Sigmoid colon (tissue), 7 donors: ENCODE results near the gene SGCB. TPM values are rescaled to one million over a fixed set of nuclear protein-coding genes. Genes with fewer than 3 reads are reported as not detected.

Source experiments
- DNase-seq: peaks from one replicate; pipeline ENCODE4 v3.0.0-alpha.2; 2019
- H3K27ac ChIP-seq, 4 donors: fragments of 200-600 bp; sonication (generic); one replicate each; pipeline ENCODE4 v1.5.1; 2016 to 2019; ENCODE audit warnings: mild to moderate bottlenecking in 1 of 4
- H3K27me3 ChIP-seq, 3 donors: fragments of 200-600 bp; sonication (generic); one replicate each; pipeline ENCODE4 v1.5.1; 2019; ENCODE audit warnings: mild to moderate bottlenecking in 1 of 3
- H3K36me3 ChIP-seq, 4 donors: fragments of 200-600 bp; sonication (generic); one replicate each; pipeline ENCODE4 v1.5.1; 2016 to 2019
- H3K4me1 ChIP-seq, 4 donors: fragments of 200-600 bp; sonication (generic); one replicate each; pipeline ENCODE4 v1.5.1; 2017 to 2019
- H3K4me3 ChIP-seq, 4 donors: fragments of 200-600 bp; sonication (generic); one replicate each; pipeline ENCODE4 v1.5.1; 2017 to 2019; ENCODE audit warnings: mild to moderate bottlenecking in 2 of 4, moderate library complexity in 1 of 4
- H3K9me3 ChIP-seq, 4 donors: fragments of 200-600 bp in 3 of 4; sonication (generic) in 3 of 4; one replicate each; pipeline versions ENCODE4 v1.5.1 to v1.6.1; 2013 to 2019
- EP300 ChIP-seq, 4 donors: sonication (generic); formaldehyde crosslinking; IDR thresholded peaks; one replicate each; pipeline ENCODE4 v1.6.1; 2017; ENCODE audit warnings: antibody characterized with exemption in 4 of 4
- POLR2A ChIP-seq, 2 donors: fragments of 450-650 bp; IDR thresholded peaks; one replicate each; pipeline ENCODE4 v1.6.1; 2016; ENCODE audit warnings: antibody characterized with exemption in 2 of 2, mild to moderate bottlenecking in 2 of 2, moderate library complexity in 2 of 2
- POLR2AphosphoS5 ChIP-seq, 4 donors: sonication (generic); formaldehyde crosslinking; IDR thresholded peaks; one replicate each; pipeline ENCODE4 v1.6.1; 2017; ENCODE audit warnings: antibody characterized with exemption in 4 of 4
- WGBS, 2 donors: extraction: QIAGEN DNeasy Blood & Tissue Kit; methylation state at CpG; one replicate each; pipeline ENCODE4 v1.1.7; 2013; 5-methylcytosine and 5-hydroxymethylcytosine counted together
- intact Hi-C: fragments of 100-400 bp; cut with DNase I; formaldehyde crosslinking; loops from one replicate; pipeline ENCODE4 v1.15.1; 2023
- polyA plus RNA-seq, 3 donors: library from polyadenylated mRNA; stranded (reverse); fragments of 200-250 nt; gene quantifications; one replicate each; pipeline ENCODE4 v1.2.3, GENCODE V29; 2013
- total RNA-seq, 4 donors: library from RNA; depleted of rRNA; stranded (reverse); fragments of >200 nt; gene quantifications; one replicate each; pipeline ENCODE4 v1.1.0, GENCODE V29; 2016
- TF ChIP-seq, protein P1 (sequence below), 4 experiments: fragments of 450-650 bp in 3 of 4; fragments of 200-600 bp in 1 of 4; IDR thresholded peaks; one replicate each; pipeline ENCODE4 v1.5.1; 2016 to 2019; ENCODE audit warnings: antibody characterized with exemption in 4 of 4, mild to moderate bottlenecking in 3 of 4, moderate library complexity in 2 of 4
- donor health status: healthy with polysubstance abuse.
- donor health status: Bipolar disorder and iron deficiency.
- donor health status: healthy.

The SGCB gene
- total and polyA plus RNA-seq, 7 donors, result 3.7 to 92.7 (median 57.7) TPM

DNA sequence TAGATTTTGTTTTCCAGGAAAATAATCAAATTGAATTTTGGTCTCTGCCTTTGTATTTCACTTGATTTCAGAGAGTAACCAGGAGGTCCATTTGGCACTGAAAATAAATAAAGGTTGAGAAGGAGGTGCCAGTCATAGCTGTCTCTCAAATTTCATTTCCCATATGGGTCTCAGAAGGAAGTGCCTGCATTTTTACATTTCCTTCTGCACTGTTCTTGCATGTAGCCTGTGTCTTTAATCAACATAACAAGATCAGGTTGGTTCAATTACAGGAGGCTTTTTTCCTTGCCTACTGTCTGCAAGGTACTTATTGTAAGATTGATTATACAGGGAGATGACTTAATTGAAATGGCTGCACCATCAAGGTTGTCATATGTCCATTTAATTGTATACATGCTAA is 33.7 kb downstream of the SGCB start:
- Histone ChIP-seq H3K27me3 (no peaks in the 10 kb centered on the region), H3K4me3 (no peak overlapping the region), H3K4me1 (no peaks in the 10 kb centered on the region), H3K36me3 (no peaks in the 10 kb centered on the region), H3K27ac (no peak overlapping the region), H3K9me3 (no peaks in the 10 kb centered on the region)
- TF ChIP-seq POLR2AphosphoS5 (IDR thresholded peaks at IDR 0.05), result no peak
- TF ChIP-seq EP300 (IDR thresholded peaks at IDR 0.05), result no peak
- TF ChIP-seq, protein P1, sequence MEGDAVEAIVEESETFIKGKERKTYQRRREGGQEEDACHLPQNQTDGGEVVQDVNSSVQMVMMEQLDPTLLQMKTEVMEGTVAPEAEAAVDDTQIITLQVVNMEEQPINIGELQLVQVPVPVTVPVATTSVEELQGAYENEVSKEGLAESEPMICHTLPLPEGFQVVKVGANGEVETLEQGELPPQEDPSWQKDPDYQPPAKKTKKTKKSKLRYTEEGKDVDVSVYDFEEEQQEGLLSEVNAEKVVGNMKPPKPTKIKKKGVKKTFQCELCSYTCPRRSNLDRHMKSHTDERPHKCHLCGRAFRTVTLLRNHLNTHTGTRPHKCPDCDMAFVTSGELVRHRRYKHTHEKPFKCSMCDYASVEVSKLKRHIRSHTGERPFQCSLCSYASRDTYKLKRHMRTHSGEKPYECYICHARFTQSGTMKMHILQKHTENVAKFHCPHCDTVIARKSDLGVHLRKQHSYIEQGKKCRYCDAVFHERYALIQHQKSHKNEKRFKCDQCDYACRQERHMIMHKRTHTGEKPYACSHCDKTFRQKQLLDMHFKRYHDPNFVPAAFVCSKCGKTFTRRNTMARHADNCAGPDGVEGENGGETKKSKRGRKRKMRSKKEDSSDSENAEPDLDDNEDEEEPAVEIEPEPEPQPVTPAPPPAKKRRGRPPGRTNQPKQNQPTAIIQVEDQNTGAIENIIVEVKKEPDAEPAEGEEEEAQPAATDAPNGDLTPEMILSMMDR (IDR thresholded peaks at IDR 0.05), result no peak
- no peak for TF ChIP-seq POLR2A (IDR thresholded peaks at IDR 0.05)
- DNase-seq, result no peak
- intact Hi-C loops, result no loop called here

GRCh38 chr4:52001616-52002015 is 36.5 kb downstream of the SGCB start:
- no peak for DNase-seq
- H3K4me1 ChIP-seq, result no peaks in the 10 kb centered on the region
- H3K27me3 ChIP-seq, result no peaks in the 10 kb centered on the region
- H3K36me3 ChIP-seq, result no peaks in the 10 kb centered on the region
- no peak overlapping the region for H3K27ac ChIP-seq
- H3K9me3 ChIP-seq, result no peaks in the 10 kb centered on the region
- TF ChIP-seq POLR2A (IDR thresholded peaks at IDR 0.05) (no peak), EP300 (IDR thresholded peaks at IDR 0.05) (no peak), POLR2AphosphoS5 (IDR thresholded peaks at IDR 0.05) (no peak)
- TF ChIP-seq, protein P1 (IDR thresholded peaks at IDR 0.05), result no peak
- no peak overlapping the region for H3K4me3 ChIP-seq
- WGBS, 2 donors, result 89 to 91% methylated on average over 2 of the region's 2 CpGs
- intact Hi-C loops, result no loop called here

DNA sequence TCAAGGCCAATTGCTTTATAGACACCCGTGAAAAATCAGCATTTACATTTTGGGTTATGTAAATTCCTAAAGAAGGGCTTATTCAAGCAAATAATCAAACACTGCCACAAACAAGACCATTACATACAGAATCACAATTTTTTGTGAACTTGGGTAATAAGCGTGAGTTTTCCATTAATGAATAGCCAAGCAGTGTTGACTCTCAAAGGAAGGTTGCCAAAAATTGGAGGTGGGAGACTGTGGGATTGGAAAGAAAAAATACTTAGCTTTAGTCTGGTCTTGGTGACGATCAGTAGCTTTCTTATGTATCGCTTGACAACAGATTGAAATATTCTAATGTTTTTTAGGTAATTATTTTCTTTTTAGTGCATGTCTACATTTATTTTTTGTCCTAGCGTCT is 38.8 kb downstream of the SGCB start:
- Histone ChIP-seq H3K27me3 (no peaks in the 10 kb centered on the region), H3K9me3 (no peaks in the 10 kb centered on the region), H3K27ac (no peak overlapping the region), H3K36me3 (no peaks in the 10 kb centered on the region), H3K4me3 (no peak overlapping the region), H3K4me1 (no peaks in the 10 kb centered on the region)
- intact Hi-C loops, result no loop called here
- no peak for DNase-seq
- no peak for TF ChIP-seq POLR2A (IDR thresholded peaks at IDR 0.05)
- TF ChIP-seq EP300 (IDR thresholded peaks at IDR 0.05), result no peak
- TF ChIP-seq, protein P1 (IDR thresholded peaks at IDR 0.05), result no peak
- TF ChIP-seq POLR2AphosphoS5 (IDR thresholded peaks at IDR 0.05), result no peak
- 71 to 88% methylated on average over 5 of the region's 5 CpGs for WGBS, 2 donors

DNA sequence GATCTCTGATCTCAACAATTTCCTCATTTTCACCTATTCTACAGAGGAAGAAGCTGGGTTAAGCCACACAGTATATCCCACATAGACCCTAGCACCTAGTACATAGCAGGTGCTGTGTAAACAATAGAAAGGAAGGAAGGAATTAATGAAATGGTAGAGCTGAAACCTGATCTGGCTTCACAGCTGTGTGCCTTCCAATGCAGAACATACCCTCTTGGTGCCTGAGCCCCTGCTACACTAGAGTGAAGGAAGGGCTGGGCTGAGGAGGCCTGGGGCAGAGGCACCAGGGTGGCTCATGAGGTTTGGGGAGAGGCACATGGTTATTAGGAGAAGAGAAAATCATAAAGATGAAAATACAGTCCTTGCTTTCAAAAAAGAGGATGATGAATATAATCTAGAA is 39.3 kb downstream of the SGCB start:
- no peak for DNase-seq
- no peaks in the 10 kb centered on the region for H3K4me1 ChIP-seq

GRCh38 chr4:51997647-51998046 is 40.5 kb downstream of the SGCB start:
- peaks cover 0 to under 1% (median 0%) of the 10 kb centered on the region in 4 donors for H3K9me3 ChIP-seq
- H3K27ac ChIP-seq, result no peak overlapping the region
- H3K4me1 ChIP-seq, result no peaks in the 10 kb centered on the region
- DNase-seq, result no peak
- no peak overlapping the region for H3K4me3 ChIP-seq
- TF ChIP-seq EP300 (IDR thresholded peaks at IDR 0.05) (no peak), POLR2AphosphoS5 (IDR thresholded peaks at IDR 0.05) (no peak), POLR2A (IDR thresholded peaks at IDR 0.05) (no peak)
- TF ChIP-seq, protein P1 (IDR thresholded peaks at IDR 0.05), result no peak
- intact Hi-C loops, result no loop called here
- no peaks in the 10 kb centered on the region for H3K27me3 ChIP-seq
- no peaks in the 10 kb centered on the region for H3K36me3 ChIP-seq

More for the DNA sequence above, 39.3 kb downstream of the SGCB start:
- no peak overlapping the region for H3K27ac ChIP-seq
- TF ChIP-seq EP300 (IDR thresholded peaks at IDR 0.05) (no peak), POLR2AphosphoS5 (IDR thresholded peaks at IDR 0.05) (no peak), POLR2A (IDR thresholded peaks at IDR 0.05) (no peak)
- TF ChIP-seq, protein P1 (IDR thresholded peaks at IDR 0.05), result no peak
- intact Hi-C loops, result no loop called here
- H3K27me3 ChIP-seq, result no peaks in the 10 kb centered on the region
- no peaks in the 10 kb centered on the region for H3K36me3 ChIP-seq
- H3K4me3 ChIP-seq, result no peak overlapping the region
- no peaks in the 10 kb centered on the region for H3K9me3 ChIP-seq
